WTC11 (cell line): ENCODE measurements around the gene KCNT1. TPM values are rescaled to one million over a fixed set of nuclear protein-coding genes. Genes with fewer than 3 reads are reported as not detected.

Experiments used
- ATAC-seq: fragments of 200-7000 bp; cut with Tn5 transposase; 2 replicates; pipeline ENCODE4 v1.10.0; 2021; ENCODE audit warnings: mild to moderate bottlenecking, moderate library complexity
- CTCF ChIA-PET: fragments of 300-600 bp; sonication (Branson Sonifier 250); formaldehyde crosslinking; loops from one replicate; lab custom pipeline; 2021; ENCODE audit warnings: antibody characterized with exemption; lab: Charles Lee
- POLR2A ChIA-PET: fragments of 350-600 bp; sonication (Branson Sonifier 250); formaldehyde crosslinking; loops from one replicate; lab custom pipeline; 2021; ENCODE audit warnings: antibody characterized with exemption; lab: Charles Lee
- DNase-seq: peaks from one replicate; pipeline ENCODE4 v3.0.0; 2021; ENCODE audit warnings: low spot score
- H3K27ac Mint-ChIP-seq: 2 replicates; pipeline ENCODE4 v1.8.0; 2021; ENCODE audit warnings: mixed read lengths
- H3K27me3 Mint-ChIP-seq: 2 replicates; pipeline ENCODE4 v1.8.0; 2021; ENCODE audit warnings: low read depth, mild to moderate bottlenecking, moderate library complexity, mixed read lengths
- H3K36me3 Mint-ChIP-seq: 2 replicates; pipeline ENCODE4 v1.8.0; 2021; ENCODE audit warnings: mixed read lengths
- H3K4me1 Mint-ChIP-seq: 2 replicates; pipeline ENCODE4 v1.8.0; 2022; ENCODE audit warnings: mixed read lengths
- H3K4me3 Mint-ChIP-seq: 2 replicates; pipeline ENCODE4 v1.8.0; 2021; ENCODE audit warnings: mild to moderate bottlenecking, moderate library complexity, mixed read lengths
- H3K9me3 Mint-ChIP-seq: 2 replicates; pipeline ENCODE4 v1.8.0; 2021; ENCODE audit warnings: mixed read lengths
- AFF4 ChIP-seq: sonication (generic); formaldehyde crosslinking; IDR thresholded peaks from 2 replicates; pipeline ENCODE4 v1.8.1; 2023; ENCODE audit warnings: mild to moderate bottlenecking, missing genetic modification reagents, borderline replicate concordance
- AR ChIP-seq: fragments of 250-450 bp; sonication (Bioruptor Pico); IDR thresholded peaks from 2 replicates; pipeline ENCODE4 v1.9.0; 2021; ENCODE audit warnings: mild to moderate bottlenecking
- CTCF ChIP-seq: fragments of 200-600 bp; IDR thresholded peaks from 2 replicates; pipeline ENCODE4 v1.8.0; 2022; ENCODE audit warnings: antibody characterized with exemption
- ETV6 ChIP-seq: sonication (generic); formaldehyde crosslinking; IDR thresholded peaks from 2 replicates; pipeline ENCODE4 v1.8.1; 2022; ENCODE audit warnings: mild to moderate bottlenecking, missing genetic modification reagents
- HMGA2 ChIP-seq: fragments of 250-450 bp; sonication (Bioruptor Pico); IDR thresholded peaks from 2 replicates; pipeline ENCODE4 v1.4.0; 2021; ENCODE audit warnings: mild to moderate bottlenecking, moderate library complexity
- KAT7 ChIP-seq: sonication (generic); formaldehyde crosslinking; IDR thresholded peaks from 2 replicates; pipeline ENCODE4 v1.8.1; 2023; ENCODE audit warnings: missing genetic modification reagents, mild to moderate bottlenecking, borderline replicate concordance
- PRRX2 ChIP-seq: fragments of 250-450 bp; sonication (Bioruptor Pico); IDR thresholded peaks from 2 replicates; pipeline ENCODE4 v1.8.0; 2021; ENCODE audit warnings: mild to moderate bottlenecking
- ZBTB21 ChIP-seq: sonication (generic); formaldehyde crosslinking; IDR thresholded peaks from 2 replicates; pipeline ENCODE4 v1.8.1; 2023; ENCODE audit warnings: mild to moderate bottlenecking, missing genetic modification reagents, borderline replicate concordance
- ZNF138 ChIP-seq: sonication (generic); formaldehyde crosslinking; conservative IDR thresholded peaks from 2 replicates; pipeline ENCODE4 v1.8.1; 2022; ENCODE audit warnings: mild to moderate bottlenecking, moderate library complexity, missing genetic modification reagents
- ZNF281 ChIP-seq: sonication (generic); formaldehyde crosslinking; IDR thresholded peaks from 2 replicates; pipeline ENCODE4 v1.8.0; 2023; ENCODE audit warnings: mild to moderate bottlenecking, missing genetic modification reagents
- ZNF416 ChIP-seq: fragments of 250-450 bp; sonication (Bioruptor Pico); IDR thresholded peaks from 2 replicates; pipeline ENCODE4 v1.9.0; 2021; ENCODE audit warnings: mild to moderate bottlenecking, inconsistent platforms
- ZNF512 ChIP-seq: sonication (generic); formaldehyde crosslinking; IDR thresholded peaks from 2 replicates; pipeline ENCODE4 v1.8.1; 2022; ENCODE audit warnings: missing genetic modification reagents, borderline replicate concordance
- total RNA-seq: library from RNA; stranded (reverse); gene quantifications from 3 replicates; pipeline ENCODE4 v1.2.3, GENCODE V29; 2021
- TF ChIP-seq, protein P1 (sequence below): sonication (generic); formaldehyde crosslinking; IDR thresholded peaks from 2 replicates; pipeline ENCODE4 v1.8.0; 2022; ENCODE audit warnings: mild to moderate bottlenecking, missing genetic modification reagents
- TF ChIP-seq, protein P2 (sequence below): fragments of 250-450 bp; sonication (Bioruptor Pico); IDR thresholded peaks from 2 replicates; pipeline ENCODE4 v1.9.0; 2021; ENCODE audit warnings: mild to moderate bottlenecking, borderline replicate concordance

KCNT1 gene
- total RNA-seq, 1 experiment from 2014 or later, result 0.13 TPM

- Mint-ChIP-seq H3K27ac (0 out of 2 replicates have a peak overlapping the region, but pooled peaks have one; percentile 19), H3K27me3 (no peaks in the 10 kb centered on the region), H3K4me1 (peaks cover 5% of the 10 kb centered on the region), H3K4me3 (no peak overlapping the region), H3K36me3 (peaks cover 11% of the 10 kb centered on the region), H3K9me3 (peaks cover 11% of the 10 kb centered on the region)
- CTCF ChIA-PET, result no interaction called here
- no peak for DNase-seq
- no peak for TF ChIP-seq HMGA2 (CRISPR knock-in tag)
- TF ChIP-seq, protein P1, sequence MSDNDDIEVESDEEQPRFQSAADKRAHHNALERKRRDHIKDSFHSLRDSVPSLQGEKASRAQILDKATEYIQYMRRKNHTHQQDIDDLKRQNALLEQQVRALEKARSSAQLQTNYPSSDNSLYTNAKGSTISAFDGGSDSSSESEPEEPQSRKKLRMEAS, result no peak
- POLR2A ChIA-PET, result no interaction called here
- ATAC-seq, result no peak
Measured at GRCh38 chr9:135666534-135667462, 35.2 kb upstream of the KCNT1 start.

DNA sequence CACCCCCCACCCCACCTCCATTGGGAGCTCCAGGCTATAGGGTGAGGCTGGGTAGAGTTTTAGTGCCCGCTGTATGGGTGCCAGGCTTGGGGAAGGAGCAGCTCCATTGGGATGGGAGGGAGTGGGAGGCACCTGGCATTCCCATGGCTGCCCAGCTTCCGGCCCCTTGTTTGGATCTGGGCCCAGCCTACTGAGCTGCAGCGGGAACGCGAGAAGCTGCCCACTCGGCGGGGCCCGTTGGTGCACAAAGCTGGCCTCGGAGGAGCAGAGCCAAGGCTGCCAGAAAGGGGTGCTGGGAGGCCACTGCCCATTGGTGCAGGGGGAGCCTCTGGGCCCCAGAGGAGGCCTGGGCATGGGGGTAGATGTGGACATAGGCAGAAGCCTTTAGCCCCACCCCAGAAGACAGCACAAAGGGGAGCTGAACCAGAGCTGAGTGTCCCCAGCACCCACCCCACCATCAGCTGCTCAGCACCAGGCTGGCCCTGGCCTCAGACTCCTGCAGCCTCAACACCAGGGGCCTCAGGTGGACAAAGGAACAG, 34.5 kb upstream of the KCNT1 start:
- H3K27me3 Mint-ChIP-seq, result no peaks in the 10 kb centered on the region
- no peak overlapping the region for H3K27ac Mint-ChIP-seq
- no peak overlapping the region for H3K4me3 Mint-ChIP-seq
- ChIA-PET CTCF (no interaction called here), POLR2A (no interaction called here)
- DNase-seq, result no peak
- H3K4me1 Mint-ChIP-seq, result no peaks in the 10 kb centered on the region; the same call in 1 of the 2 replicates
- ATAC-seq, result no peak
- peaks cover 11% of the 10 kb centered on the region for H3K9me3 Mint-ChIP-seq
- peaks cover 11% of the 10 kb centered on the region for H3K36me3 Mint-ChIP-seq
- TF ChIP-seq ZNF138, result no peak
- TF ChIP-seq KAT7 (CRISPR knock-in tag), result no peak
- TF ChIP-seq, protein P2, sequence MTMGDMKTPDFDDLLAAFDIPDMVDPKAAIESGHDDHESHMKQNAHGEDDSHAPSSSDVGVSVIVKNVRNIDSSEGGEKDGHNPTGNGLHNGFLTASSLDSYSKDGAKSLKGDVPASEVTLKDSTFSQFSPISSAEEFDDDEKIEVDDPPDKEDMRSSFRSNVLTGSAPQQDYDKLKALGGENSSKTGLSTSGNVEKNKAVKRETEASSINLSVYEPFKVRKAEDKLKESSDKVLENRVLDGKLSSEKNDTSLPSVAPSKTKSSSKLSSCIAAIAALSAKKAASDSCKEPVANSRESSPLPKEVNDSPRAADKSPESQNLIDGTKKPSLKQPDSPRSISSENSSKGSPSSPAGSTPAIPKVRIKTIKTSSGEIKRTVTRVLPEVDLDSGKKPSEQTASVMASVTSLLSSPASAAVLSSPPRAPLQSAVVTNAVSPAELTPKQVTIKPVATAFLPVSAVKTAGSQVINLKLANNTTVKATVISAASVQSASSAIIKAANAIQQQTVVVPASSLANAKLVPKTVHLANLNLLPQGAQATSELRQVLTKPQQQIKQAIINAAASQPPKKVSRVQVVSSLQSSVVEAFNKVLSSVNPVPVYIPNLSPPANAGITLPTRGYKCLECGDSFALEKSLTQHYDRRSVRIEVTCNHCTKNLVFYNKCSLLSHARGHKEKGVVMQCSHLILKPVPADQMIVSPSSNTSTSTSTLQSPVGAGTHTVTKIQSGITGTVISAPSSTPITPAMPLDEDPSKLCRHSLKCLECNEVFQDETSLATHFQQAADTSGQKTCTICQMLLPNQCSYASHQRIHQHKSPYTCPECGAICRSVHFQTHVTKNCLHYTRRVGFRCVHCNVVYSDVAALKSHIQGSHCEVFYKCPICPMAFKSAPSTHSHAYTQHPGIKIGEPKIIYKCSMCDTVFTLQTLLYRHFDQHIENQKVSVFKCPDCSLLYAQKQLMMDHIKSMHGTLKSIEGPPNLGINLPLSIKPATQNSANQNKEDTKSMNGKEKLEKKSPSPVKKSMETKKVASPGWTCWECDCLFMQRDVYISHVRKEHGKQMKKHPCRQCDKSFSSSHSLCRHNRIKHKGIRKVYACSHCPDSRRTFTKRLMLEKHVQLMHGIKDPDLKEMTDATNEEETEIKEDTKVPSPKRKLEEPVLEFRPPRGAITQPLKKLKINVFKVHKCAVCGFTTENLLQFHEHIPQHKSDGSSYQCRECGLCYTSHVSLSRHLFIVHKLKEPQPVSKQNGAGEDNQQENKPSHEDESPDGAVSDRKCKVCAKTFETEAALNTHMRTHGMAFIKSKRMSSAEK, result no peak
- no peak for TF ChIP-seq ZNF281 (CRISPR knock-in tag)
- no peak for TF ChIP-seq ETV6
- no peak for TF ChIP-seq ZNF416 (CRISPR knock-in tag)
- TF ChIP-seq AFF4, result no peak
- no peak for TF ChIP-seq ZNF512 (CRISPR knock-in tag)
- no peak for TF ChIP-seq ZBTB21 (CRISPR knock-in tag)
- no peak for TF ChIP-seq PRRX2 (CRISPR knock-in tag)
- TF ChIP-seq AR (CRISPR knock-in tag), result no peak
- no peak for TF ChIP-seq CTCF
